Measurements from ENCODE around the gene YARS1. TPM values are rescaled to one million over a fixed set of nuclear protein-coding genes. Genes with fewer than 3 reads are reported as not detected.

YARS1 gene
- total RNA-seq, 1 experiment from 2014 or later = 180 TPM

GRCh38 chr1:32742956-32743355, 74.2 kb downstream of the YARS1 start:
- intact Hi-C loops (cut with micrococcal nuclease; ENCODE audit: unreplicated experiment) = loop anchor here (1.0 to 2.0 kb wide), 2 partner anchors 18 to 30 kb away; no protein-coding TSS in a partner anchor
- TF ChIP-seq CTCF (conservative IDR thresholded peaks at IDR 0.05) (no peak), EZH2 (IDR thresholded peaks at IDR 0.05; ENCODE audit: low read depth) (no peak)
- H3K4me1 ChIP-seq (replicated peaks; ENCODE audit: insufficient read depth) = peaks cover 33% of the 10 kb centered on the region
- H3F3A ChIP-seq (ENCODE audit: insufficient read depth, low read depth) = peaks cover 33% of the 10 kb centered on the region; the same call in 1 of the 2 replicates
- BruUV-seq (replicated peaks) = TSS peak; percentile 26
- H4K20me1 ChIP-seq (ENCODE audit: insufficient read depth) = peaks cover 24% of the 10 kb centered on the region
- H3K27ac ChIP-seq = peak overlapping the region; percentile 84
- peak overlapping the region; percentile 98 for H3K4me2 ChIP-seq
- H3K9me2 ChIP-seq (ENCODE audit: insufficient read depth) = no peaks in the 10 kb centered on the region
- no peaks in the 10 kb centered on the region for H3K9me3 ChIP-seq (ENCODE audit: insufficient read depth, low read depth)
- POLR2A ChIA-PET (ENCODE audit: unreplicated experiment) = interaction anchor here (0.6 to 0.8 kb wide), 2 partner anchors 16 to 53 kb away, joined by 3 to 5 read pairs; no protein-coding TSS in a partner anchor
- CTCF ChIA-PET = interaction anchor here (0.5 to 1.4 kb wide), 2 partner anchors 31 to 1674 kb away, joined by 3 to 5 read pairs; no protein-coding TSS in a partner anchor
- DNase-seq = peak; percentile 62 to 70
- no peaks in the 10 kb centered on the region for H3K27me3 ChIP-seq (ENCODE audit: insufficient read depth, low read depth)
- peak overlapping the region; percentile 69 for H3K4me3 ChIP-seq
- H3K36me3 ChIP-seq (ENCODE audit: low read depth) = peaks cover 3% of the 10 kb centered on the region; the same call in 1 of the 2 replicates
- H3K79me2 ChIP-seq (ENCODE audit: low read depth) = peaks cover 71% of the 10 kb centered on the region
- H2AFZ ChIP-seq = peak overlapping the region; percentile 85; the same call in 1 of the 2 replicates

- peak; percentile 46 to 49 for DNase-seq
These were observed 74.8 kb downstream of the YARS1 start for GRCh38 chr1:32742199-32742947.

More at GRCh38 chr1:32742199-32742947, 74.8 kb downstream of the YARS1 start:
- Histone ChIP-seq H4K20me1 (ENCODE audit: insufficient read depth) (peaks cover 19% of the 10 kb centered on the region), H3K4me2 (peak overlapping the region; percentile 98), H3K4me1 (replicated peaks; ENCODE audit: insufficient read depth) (peaks cover 38% of the 10 kb centered on the region), H3K9me3 (ENCODE audit: insufficient read depth, low read depth) (no peaks in the 10 kb centered on the region), H2AFZ (peak overlapping the region; percentile 85), H3K9me2 (ENCODE audit: insufficient read depth) (no peaks in the 10 kb centered on the region), H3K4me3 (peak overlapping the region; percentile 69), H3K79me2 (ENCODE audit: low read depth) (peaks cover 65% of the 10 kb centered on the region), H3F3A (ENCODE audit: insufficient read depth, low read depth) (peaks cover 33% of the 10 kb centered on the region; the same call in 1 of the 2 replicates), H3K27me3 (ENCODE audit: insufficient read depth, low read depth) (no peaks in the 10 kb centered on the region), H3K36me3 (ENCODE audit: low read depth) (peaks cover 3% of the 10 kb centered on the region; the same call in 1 of the 2 replicates), H3K27ac (peak overlapping the region; percentile 84)
- no peak for TF ChIP-seq CTCF (conservative IDR thresholded peaks at IDR 0.05)
- TF ChIP-seq EZH2 (IDR thresholded peaks at IDR 0.05; ENCODE audit: low read depth) = no peak
- intact Hi-C loops (cut with micrococcal nuclease; ENCODE audit: unreplicated experiment) = loop anchor here (1.0 to 2.0 kb wide), 2 partner anchors 18 to 31 kb away; no protein-coding TSS in a partner anchor
- ChIA-PET POLR2A (ENCODE audit: unreplicated experiment) (interaction anchor here (0.5 to 0.8 kb wide), 3 partner anchors 17 to 117 kb away, joined by 3 to 11 read pairs (median 5); no protein-coding TSS in a partner anchor), CTCF (interaction anchor here (0.5 to 1.4 kb wide), 2 partner anchors 30 to 1673 kb away, joined by 3 to 5 read pairs; no protein-coding TSS in a partner anchor)
- TSS peak; percentile 73 for BruUV-seq (replicated peaks)

Data from PC-9 (cell line).